GM18867 (cell line): ENCODE results near the gene CARD10.

Source experiments
- ATAC-seq: cut with Tn5 transposase; IDR thresholded peaks from one replicate; pipeline ENCODE4 v1.9.1; 2021; ENCODE audit warnings: mild to moderate bottlenecking, moderate library complexity; ENCODE audit not compliant: unreplicated experiment

The CARD10 gene

DNA sequence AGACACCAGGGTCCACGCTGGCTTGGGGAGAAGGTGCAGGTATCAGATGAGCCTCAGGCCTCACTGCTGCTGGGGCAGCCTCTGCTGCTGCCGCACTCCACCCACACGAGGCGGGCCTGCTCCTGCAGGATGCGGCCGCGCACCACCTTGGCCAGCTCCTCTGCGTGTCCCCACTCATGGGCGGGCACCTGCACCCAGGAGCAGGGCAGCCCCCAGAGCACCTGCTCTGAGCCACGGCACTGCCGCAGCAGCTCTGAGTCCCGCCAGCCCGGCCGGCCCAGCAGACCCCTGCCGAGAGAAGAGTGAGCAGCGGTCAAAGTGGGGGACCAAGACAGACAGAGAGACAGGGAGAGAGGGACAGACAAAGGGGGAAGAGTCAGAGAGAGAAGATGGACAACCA, 28.1 kb downstream of the CARD10 start:
- no peak for ATAC-seq

DNA sequence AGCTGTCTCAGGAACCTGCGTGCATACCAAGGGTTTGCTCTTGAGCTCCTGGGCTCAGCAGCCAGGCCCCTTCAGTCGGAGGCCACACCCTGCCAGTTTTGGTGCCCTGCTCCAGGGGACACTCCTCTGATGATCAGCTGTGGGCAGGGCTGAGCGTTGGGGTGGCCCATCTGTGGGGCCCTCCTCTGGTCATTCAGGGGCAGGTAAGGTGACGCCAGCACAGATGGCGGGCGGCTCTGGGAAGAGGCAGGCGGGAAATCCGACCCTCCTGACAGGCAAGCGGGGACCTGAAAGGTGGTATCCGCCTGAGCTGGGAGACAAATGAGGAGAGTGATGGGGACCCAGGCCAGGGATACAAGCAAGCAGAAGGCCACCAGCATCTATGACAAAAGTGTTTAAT, 29.2 kb downstream of the CARD10 start:
- no peak for ATAC-seq

GRCh38 chr22:37488337-37489135, 30.7 kb downstream of the CARD10 start:
- ATAC-seq = no peak

DNA sequence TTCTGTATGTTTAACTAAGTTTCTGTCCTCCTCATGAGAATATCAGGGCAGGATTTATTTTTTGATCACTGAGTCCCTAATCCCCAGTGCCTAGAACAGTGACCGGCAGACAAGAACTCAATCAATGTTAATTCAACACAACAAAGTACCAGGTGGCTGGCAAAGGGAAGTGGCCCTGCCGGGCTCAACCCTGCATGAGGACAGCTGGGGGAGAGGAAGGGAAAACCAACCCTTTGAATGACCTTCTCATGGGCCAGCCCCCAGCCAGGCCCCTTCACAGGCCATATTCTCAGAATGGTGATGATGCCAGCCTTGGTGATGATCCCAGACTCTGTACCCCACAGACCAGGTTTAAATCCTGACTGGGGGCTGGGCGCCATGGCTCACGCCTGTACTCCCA, 31.6 kb downstream of the CARD10 start:
- ATAC-seq = no peak

DNA sequence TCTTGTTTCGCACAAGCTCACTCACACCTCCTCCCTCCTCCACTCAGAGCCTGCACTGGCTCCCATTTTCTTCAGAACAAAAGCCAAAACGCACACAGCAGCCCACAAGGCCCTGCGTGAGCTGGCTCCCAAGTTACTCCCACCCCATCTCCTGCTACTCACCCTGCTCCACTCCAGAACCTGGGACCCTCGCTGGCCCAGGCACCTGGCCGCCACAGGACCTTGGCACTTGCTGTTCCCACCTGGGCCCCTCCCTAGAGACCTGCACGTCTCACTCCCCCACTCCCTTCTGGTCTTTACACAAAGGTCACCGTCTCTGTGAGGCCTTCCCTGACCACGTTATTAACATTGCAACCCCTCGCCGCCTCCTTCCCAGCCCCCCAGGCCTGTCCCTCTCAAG, 32.1 kb downstream of the CARD10 start:
- no peak for ATAC-seq

DNA sequence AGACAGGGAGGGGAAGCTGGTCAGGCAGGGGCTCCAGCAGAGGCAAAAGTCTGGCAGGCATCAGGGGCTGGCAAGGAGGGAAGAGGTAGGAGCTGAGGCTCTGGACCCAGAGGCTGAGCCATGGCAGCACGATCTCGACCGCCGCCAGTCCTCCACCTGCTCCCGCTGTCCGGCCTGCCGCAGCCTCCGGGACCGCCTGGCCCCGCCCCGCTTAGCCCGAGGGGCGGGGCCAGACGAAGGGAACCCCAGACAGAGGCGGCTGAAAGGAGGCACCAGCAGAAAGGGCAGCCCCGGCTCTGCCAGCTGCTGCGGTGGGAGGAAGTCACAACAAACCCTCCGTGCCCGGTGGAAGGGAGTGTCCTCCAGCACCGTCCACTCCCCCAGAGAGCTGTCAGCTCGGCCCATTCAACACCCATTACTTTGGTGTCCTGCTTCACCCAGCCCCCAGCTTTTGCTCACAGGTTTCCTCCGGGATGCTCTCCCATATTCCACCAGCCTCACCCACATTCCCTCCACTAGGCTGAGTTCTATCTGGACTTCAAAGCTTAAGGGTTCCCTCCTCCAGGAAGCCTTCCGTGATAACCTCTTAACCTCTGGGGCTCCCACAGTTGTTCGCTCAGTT, 32.9 kb downstream of the CARD10 start, which contains the start of gene MFNG:
Gene MFNG, minus strand, starts transcription at position 161 of the 622 bp plus-strand sequence. CDS start 207 bp downstream, outside the sequence.
- peak; percentile 48 for ATAC-seq

DNA sequence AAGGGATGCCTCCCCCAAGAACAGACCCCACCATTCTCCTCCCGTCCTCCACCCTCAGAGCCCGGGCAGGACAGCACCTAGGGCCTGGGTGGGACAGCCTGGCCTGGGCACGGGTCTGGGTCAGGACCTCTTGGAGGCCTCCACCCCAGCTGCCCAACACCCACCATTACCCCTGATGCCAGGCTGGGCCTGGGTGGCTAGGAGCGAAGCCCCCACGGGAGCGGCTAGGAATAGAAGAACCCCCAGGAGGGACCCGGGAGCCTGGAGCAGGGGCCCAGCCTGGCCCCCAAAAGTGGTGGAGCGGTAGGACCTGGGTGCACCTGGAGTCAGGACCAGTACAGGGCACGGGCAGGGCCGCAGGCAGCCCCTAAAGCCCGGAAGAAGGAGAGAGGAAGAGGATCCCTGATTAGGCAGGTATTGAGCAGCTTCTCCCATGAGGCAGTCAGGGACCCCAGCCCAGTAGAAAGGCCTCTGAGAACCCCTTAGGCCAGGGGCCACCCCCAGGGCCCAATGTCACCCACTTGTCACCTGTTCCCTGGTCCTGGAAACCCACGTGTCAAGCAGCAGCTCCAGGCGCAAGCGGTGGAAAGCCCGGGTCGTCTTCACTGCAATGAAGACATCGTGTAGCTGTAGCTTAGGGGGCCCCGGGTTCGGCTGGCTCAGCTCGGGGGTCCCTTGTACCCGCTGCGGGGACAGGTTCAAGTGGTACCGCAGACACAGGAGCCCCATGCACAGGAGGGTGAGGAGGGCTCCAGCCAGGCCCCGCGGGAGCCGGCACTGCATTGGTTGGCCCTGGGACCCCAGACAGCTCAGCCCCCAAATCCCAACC, 33.6 kb downstream of the CARD10 start:
- peak; percentile 16 for ATAC-seq

- peak; percentile 37 for ATAC-seq
Measured at GRCh38 chr22:37484480-37485394, 34.5 kb downstream of the CARD10 start.

GRCh38 chr22:37483050-37483449, 36.2 kb downstream of the CARD10 start:
- ATAC-seq = no peak

DNA sequence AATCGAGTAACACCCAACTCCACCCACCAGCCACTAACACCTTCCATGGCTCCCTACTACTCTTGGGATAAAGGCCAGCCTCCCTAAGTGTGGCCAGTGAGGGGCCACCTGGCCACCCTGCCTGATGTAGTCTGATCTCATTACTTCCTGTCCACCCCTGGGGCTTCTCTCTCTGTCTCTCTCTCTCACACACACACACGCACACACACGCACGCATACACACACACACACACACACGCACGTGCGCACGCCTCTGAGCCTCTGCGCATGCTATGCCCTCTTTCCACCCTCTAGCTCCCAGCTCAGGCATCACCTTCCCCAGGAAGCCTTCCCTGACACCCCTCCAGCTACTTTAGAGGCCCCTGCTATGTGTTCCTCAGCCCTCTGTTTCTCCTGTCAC, 37.0 kb downstream of the CARD10 start:
- ATAC-seq = no peak

DNA sequence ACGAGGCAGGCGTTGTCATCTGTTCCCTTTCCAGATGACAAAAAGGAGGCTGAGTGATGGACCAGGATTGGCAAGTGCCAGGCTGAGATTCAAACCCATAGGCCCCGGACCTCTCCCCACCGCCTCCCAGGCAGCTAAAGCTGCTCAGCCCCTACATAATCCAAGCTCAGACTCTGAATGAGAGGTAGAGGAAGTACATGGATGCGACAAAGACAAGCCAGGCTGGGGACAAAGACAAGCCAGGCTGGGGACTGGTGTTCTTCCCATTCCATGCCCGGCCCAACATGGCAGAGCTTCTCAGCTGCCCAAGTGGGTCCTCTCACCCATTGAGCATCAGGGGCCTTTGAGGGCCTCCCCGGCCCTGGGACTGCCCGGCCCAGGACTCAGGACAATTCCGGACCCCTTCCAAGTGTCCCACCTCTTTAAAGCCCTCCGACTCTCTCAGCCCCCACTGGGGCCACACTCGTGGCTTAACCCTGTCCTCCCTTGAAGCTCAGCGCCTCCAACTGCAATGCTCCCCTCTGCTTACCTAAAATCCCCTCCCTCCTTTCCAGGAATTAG, 37.8 kb downstream of the CARD10 start:
- ATAC-seq = no peak

- ATAC-seq = no peak
Measured at GRCh38 chr22:37480387-37481346, 38.5 kb downstream of the CARD10 start.

DNA sequence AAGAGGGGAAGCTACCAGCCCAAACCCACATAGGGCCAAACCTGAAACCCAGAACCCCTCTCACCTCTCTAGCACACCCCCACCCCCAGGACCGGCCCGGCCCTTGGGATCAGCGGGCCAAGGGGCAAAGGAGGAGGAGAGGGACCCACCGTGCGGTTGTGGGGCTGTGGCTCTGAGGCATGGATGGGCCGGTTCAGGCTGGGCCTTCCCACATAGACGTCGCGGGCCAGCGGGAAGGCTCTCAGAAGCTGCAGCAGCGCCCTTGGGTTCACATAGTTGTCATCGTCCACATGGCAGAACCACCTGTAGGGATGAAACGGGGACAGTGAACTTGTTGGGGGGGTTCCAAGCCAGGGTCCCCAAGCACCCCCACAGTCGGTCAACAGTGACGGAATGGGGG, 40.0 kb downstream of the CARD10 start:
- ATAC-seq = no peak

GRCh38 chr22:37476389-37477329, 42.6 kb downstream of the CARD10 start:
- no peak for ATAC-seq

DNA sequence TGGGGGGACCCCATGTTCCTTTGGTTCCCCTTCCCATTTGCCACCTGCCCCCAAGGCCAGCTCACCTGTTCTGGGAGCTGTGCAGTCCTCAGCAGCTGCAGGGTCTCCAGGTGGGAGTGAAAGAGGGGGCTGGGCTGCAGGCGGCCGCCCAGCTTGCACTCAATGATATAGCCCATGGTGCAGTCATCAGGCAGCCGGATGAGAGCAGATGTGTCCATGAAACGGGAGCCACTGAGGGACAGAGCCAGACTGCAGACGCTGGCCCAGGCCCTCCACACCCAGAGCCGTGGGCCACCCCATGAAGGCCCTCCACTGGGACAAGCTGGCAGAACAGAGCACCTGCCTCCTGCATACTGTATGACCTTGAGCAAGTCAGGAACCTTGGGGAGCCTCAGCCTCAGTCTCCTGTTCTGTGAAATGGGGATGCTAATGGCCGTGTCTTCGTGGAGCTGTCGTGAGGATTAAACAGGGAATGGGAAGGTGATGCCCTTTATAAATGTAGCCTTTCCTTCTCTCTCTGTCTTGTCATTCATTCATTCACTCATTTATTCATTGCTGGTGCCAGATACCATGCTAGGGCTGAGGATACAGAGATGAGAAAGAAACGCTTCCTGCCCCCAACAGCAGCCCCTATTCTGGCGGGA, 44.6 kb downstream of the CARD10 start:
- no peak for ATAC-seq

DNA sequence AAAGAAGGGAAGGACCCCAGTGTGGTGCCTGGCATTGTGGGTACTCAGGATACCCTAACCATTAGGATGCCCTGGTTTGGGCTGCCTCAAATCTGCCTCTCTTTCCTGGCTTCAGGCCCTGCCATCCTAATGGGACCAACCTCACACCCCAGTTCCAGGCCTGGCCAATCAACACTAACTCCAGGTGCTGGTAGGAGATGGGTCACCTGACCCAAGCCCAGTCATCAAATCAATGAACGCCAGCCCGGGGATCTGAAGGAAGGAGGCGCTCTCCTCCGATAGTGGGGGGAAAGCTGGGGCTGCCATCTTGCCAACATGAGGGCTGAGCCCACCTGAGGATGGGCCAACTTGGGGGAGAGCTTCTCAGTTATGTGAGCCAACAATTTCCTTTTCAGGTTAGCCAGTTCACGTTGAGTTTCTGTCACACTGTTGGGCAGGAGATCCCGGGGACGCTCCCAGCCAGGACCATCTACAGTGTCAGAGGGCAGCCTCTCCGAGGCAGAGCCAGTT, 45.7 kb downstream of the CARD10 start:
- ATAC-seq = no peak

GRCh38 chr22:37472418-37473006, 46.7 kb downstream of the CARD10 start:
- ATAC-seq = no peak
